Neural crest cell (in vitro differentiated cells): ENCODE results near the gene IMP4. TPM values are rescaled to one million over a fixed set of nuclear protein-coding genes. Genes with fewer than 3 reads are reported as not detected.

Experiments
- DNase-seq: peaks from one replicate; pipeline ENCODE4 v3.0.0; 2021; ENCODE audit warnings: low read depth, mixed read lengths, low spot score
- H3K27ac Mint-ChIP-seq: one replicate; pipeline ENCODE4 v1.8.0; 2021; ENCODE audit warnings: mild to moderate bottlenecking, mixed read lengths; ENCODE audit not compliant: unreplicated experiment
- H3K27me3 Mint-ChIP-seq: 2 replicates; pipeline ENCODE4 v1.8.0; 2021; ENCODE audit warnings: low read depth, mild to moderate bottlenecking, mixed read lengths
- H3K36me3 Mint-ChIP-seq: 2 replicates; pipeline ENCODE4 v1.8.0; 2021; ENCODE audit warnings: low read depth, mild to moderate bottlenecking, mixed read lengths
- H3K4me1 Mint-ChIP-seq: 2 replicates; pipeline ENCODE4 v1.8.0; 2021; ENCODE audit warnings: mixed read lengths
- H3K4me3 Mint-ChIP-seq: one replicate; pipeline ENCODE4 v1.8.0; 2021; ENCODE audit warnings: mild to moderate bottlenecking, mixed read lengths
- H3K9me3 Mint-ChIP-seq: 2 replicates; pipeline ENCODE4 v1.8.0; 2021; ENCODE audit warnings: mixed read lengths
- total RNA-seq: library from RNA; stranded (reverse); gene quantifications from 2 replicates; pipeline ENCODE4 v1.2.1, GENCODE V29; 2021
- TF ChIP-seq, protein P1 (sequence below): fragments of 200-600 bp; sonication (generic); conservative IDR thresholded peaks from 2 replicates; pipeline ENCODE4 v1.5.0; 2021; ENCODE audit warnings: antibody characterized with exemption, mild to moderate bottlenecking

Gene IMP4
- total RNA-seq, 1 donor from 2014 or later, result 62.1 TPM

DNA sequence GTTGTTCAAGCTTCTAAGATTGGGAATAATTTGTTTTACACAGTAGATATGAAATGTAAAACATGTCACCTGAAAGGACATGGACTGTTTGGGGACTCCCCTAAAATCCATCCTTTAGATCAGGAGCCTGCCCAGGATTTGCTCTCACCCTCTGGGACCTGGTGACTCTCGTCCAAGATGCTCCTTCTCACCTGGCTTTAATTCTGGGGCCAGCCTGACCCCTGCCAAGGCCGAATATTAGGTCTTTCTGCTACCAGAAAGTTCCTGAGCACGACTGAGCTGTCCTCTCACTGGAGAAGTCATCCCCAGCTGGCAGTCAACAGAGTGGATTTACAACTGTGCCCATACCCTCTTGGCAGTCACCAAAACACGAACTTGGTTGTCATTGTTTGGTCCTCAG lies 38.4 kb downstream of the IMP4 start:
- DNase-seq, result no peak
- no peaks in the 10 kb centered on the region for H3K36me3 Mint-ChIP-seq
- no peak overlapping the region for H3K27ac Mint-ChIP-seq
- peaks cover under 1% of the 10 kb centered on the region for H3K4me1 Mint-ChIP-seq
- H3K27me3 Mint-ChIP-seq, result peaks cover 4% of the 10 kb centered on the region
- H3K4me3 Mint-ChIP-seq, result no peak overlapping the region
- H3K9me3 Mint-ChIP-seq, result no peaks in the 10 kb centered on the region
- TF ChIP-seq, protein P1, sequence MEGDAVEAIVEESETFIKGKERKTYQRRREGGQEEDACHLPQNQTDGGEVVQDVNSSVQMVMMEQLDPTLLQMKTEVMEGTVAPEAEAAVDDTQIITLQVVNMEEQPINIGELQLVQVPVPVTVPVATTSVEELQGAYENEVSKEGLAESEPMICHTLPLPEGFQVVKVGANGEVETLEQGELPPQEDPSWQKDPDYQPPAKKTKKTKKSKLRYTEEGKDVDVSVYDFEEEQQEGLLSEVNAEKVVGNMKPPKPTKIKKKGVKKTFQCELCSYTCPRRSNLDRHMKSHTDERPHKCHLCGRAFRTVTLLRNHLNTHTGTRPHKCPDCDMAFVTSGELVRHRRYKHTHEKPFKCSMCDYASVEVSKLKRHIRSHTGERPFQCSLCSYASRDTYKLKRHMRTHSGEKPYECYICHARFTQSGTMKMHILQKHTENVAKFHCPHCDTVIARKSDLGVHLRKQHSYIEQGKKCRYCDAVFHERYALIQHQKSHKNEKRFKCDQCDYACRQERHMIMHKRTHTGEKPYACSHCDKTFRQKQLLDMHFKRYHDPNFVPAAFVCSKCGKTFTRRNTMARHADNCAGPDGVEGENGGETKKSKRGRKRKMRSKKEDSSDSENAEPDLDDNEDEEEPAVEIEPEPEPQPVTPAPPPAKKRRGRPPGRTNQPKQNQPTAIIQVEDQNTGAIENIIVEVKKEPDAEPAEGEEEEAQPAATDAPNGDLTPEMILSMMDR, result no peak

DNA sequence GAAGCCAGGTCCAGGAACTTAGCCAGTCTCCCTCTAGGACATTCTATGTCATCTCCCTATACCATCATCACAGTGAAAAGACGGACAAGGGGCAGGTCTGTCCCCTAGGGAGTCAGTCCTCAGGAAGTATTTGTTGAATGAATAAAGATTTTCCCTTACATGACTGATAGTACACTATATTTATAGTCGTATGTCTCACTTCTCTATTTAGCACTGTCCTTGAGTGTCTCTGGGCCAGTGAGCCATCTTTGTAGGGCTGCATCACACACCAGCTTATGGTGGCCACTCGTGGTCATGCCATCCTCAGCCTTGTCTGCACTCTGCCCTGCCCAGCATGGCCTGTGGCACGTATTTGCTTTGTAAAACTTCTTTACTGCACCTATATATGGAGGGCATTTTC lies 38.9 kb downstream of the IMP4 start:
- Mint-ChIP-seq H3K4me1 (peaks cover 5% of the 10 kb centered on the region), H3K9me3 (no peaks in the 10 kb centered on the region), H3K27me3 (peaks cover 4% of the 10 kb centered on the region), H3K36me3 (no peaks in the 10 kb centered on the region), H3K27ac (no peak overlapping the region), H3K4me3 (no peak overlapping the region)
- TF ChIP-seq, protein P1, result no peak
- DNase-seq, result no peak

DNA sequence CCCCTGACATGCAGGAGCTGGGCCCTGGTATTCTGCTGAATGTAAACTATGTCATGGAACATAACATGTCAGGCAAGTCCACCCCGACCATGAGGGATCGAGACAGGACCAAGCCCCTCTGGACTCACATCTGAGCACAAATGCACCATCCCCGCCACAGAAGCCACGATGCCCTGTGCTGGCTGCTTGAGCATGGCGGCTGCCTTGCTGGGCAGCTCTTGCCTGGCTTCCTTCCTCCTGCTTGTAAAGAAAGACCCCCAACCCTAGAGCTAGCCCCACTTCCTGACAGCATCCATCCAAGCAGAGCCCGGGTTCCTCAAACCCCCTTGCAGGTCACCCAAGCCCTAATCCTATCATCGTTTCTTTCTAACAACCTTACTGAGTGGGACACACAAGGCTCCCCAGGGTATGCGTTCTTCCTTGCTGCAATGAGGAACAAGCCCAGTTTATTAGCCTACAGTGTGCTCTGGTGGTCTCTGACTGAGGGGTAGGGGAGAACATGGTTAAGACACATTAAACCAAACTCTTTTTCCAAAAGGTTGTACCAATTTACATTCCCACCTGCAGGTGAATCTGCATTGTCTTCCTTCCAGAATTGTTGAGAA lies 39.7 kb downstream of the IMP4 start:
- Mint-ChIP-seq H3K9me3 (no peaks in the 10 kb centered on the region), H3K27ac (no peak overlapping the region), H3K36me3 (no peaks in the 10 kb centered on the region), H3K4me1 (peaks cover 13% of the 10 kb centered on the region), H3K4me3 (no peak overlapping the region), H3K27me3 (peaks cover 9% of the 10 kb centered on the region)
- no peak for DNase-seq
- TF ChIP-seq, protein P1, result no peak

DNA sequence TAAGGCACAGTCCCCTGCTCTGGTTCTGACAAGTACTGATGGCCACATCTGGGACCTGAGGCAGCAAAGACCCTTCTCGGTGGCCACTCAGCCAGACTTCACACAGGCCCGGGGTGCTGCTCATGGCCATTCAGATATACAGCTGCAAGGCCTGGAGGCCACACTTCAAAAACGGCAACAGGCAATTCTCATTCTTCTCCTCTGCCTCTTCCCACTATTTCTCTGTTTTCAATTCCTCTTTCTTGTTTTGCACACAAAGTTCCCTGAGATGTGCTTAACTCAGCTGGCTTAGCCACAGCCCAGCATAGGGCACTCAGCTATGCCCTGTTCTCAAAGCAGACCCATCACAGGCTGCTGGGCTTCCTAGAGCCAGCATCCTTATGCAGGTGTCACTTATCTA lies 43.0 kb downstream of the IMP4 start:
- H3K9me3 Mint-ChIP-seq, result no peaks in the 10 kb centered on the region
- TF ChIP-seq, protein P1, result no peak
- H3K4me1 Mint-ChIP-seq, result peaks cover 30% of the 10 kb centered on the region
- no peak overlapping the region for H3K4me3 Mint-ChIP-seq
- no peak for DNase-seq
- H3K27ac Mint-ChIP-seq, result no peak overlapping the region
- no peaks in the 10 kb centered on the region for H3K36me3 Mint-ChIP-seq
- H3K27me3 Mint-ChIP-seq, result peaks cover 20% of the 10 kb centered on the region

DNA sequence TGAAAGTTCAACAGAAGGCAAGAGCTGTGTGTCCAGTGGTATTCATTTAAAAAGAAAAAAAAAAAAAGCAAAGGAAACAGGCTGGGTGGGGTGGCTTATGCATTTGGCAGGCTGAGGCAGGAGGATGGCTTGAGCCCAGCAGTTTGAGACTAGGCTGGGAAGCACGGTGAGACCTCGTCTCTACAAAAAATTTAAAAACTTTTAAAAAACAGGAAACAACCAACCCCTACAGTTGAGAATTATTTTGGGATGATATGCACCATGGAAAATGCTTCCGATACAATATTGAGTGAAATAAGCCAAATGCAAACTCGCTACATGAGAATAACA lies 44.3 kb downstream of the IMP4 start:
- peaks cover 39% of the 10 kb centered on the region for H3K4me1 Mint-ChIP-seq
- H3K27ac Mint-ChIP-seq, result no peak overlapping the region
- TF ChIP-seq, protein P1, result no peak
- H3K27me3 Mint-ChIP-seq, result peaks cover 23% of the 10 kb centered on the region
- H3K4me3 Mint-ChIP-seq, result peak overlapping the region; percentile 16
- no peaks in the 10 kb centered on the region for H3K9me3 Mint-ChIP-seq
- no peaks in the 10 kb centered on the region for H3K36me3 Mint-ChIP-seq
- no peak for DNase-seq
